HG03439 (cell line): ENCODE data around the gene MDH2.
"Not testable (repeated sequence)": the region's sequence is repeated elsewhere in the genome, so short reads cannot be mapped to it uniquely, and the experiment has no call there.

Experiments
- ATAC-seq: cut with Tn5 transposase; IDR thresholded peaks from one replicate; pipeline ENCODE4 v1.9.1; 2021; ENCODE audit warnings: mild to moderate bottlenecking, moderate library complexity; ENCODE audit not compliant: unreplicated experiment

Gene MDH2

DNA sequence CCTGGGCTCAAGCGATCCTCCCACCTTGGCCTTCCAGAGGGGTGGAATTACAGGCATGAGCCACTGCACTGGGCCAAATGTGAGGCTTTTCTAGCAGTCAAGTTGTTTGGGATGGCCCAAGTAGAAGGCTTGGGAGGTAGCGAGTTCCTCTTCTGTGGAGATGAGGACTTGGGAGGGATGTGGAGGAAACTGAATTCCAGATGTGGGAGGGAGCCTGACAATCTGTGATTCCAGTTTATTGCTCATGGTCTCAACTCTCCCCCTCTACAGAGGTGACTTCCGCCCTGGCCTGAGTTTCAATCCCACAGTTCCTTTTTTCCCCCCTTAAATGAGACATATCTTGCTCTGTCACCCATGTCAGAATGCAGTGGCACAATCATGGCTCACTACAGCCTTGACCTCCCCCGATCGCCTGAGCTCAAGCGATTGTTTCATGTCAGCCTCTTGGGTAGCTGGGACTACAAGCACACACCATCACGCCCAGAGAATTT is 3.5 kb upstream of the MDH2 start:
- no peak for ATAC-seq

DNA sequence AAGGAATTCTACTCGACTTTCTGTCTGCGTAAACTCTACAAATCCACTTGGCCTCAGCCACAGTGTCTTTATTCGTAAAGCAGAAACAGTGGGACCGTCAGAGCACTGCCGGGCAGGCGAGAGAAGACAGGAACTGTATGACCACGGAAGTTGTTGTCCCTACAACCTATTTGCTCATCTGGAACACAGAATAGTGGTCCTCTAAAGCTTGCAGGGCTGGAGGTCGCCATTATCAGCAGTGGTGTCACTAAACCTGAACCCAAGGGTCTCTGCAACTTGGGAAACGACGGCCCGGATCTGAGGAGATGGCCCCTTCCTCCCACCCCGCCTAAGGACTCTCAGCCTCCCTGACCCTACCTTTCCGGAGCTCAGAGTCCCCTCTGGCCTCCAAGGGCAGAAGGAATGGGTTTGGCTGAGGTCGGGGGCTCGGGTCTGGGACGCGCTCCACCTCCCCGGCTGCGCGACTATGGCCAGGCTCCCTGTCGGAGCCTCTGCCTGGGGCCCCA is 548 bp upstream of the MDH2 start:
- peak; percentile 10 for ATAC-seq

DNA sequence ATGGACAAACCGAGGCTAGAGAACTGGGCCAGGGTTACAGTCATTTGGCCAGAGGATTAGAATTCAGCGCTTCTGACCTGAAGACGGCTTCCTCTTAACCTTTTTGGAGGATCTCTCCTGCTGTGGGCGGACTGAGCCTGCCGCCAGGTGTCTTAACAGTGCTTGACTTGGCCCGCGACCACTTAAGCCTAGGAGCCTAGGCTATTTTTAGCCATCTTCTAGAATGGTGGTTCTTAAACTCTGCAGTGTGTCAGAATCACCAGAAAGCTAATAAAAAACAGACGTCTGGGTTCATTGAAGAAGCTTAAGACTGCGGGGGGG is 722 bp downstream of the MDH2 start:
- ATAC-seq: no peak

DNA sequence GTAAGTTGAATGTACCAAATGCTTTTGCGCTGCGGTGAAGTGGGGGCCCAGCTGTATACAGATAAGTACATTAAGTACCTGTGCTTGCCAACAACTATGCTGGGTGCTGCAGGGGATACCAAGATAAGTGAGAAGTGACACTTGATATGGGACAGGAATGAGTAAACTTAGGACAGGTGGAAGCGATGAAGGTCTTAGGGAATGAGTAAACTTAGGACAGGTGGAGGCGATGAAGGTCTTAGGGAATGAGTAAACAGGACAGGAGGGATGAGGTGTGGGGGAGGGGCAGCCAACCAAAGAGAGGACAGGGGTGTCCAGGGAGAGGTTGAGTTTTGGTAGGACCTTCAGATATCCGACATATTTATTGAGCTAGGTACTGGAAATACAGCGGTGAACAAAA is 1.4 kb downstream of the MDH2 start:
- no peak for ATAC-seq

DNA sequence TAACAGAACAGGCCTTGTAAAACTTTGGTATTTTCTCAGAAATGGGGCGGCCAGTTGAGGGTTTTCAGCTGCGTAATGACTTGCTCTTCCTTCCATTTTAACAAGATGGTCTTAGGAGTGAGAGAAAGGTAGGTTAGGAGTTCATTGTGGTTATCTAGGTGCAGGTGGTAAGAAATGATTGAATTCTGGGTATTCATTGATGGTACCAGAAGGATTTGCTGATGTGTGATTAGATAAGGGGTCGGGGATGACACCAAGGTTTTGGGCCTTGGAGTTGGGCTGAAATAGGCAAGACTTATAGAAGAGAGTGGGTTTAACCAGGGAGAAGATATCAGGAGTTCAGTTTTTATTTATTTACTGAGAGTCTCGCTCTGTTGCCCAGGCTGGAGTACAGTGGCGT is 2.6 kb downstream of the MDH2 start:
- no peak for ATAC-seq

DNA sequence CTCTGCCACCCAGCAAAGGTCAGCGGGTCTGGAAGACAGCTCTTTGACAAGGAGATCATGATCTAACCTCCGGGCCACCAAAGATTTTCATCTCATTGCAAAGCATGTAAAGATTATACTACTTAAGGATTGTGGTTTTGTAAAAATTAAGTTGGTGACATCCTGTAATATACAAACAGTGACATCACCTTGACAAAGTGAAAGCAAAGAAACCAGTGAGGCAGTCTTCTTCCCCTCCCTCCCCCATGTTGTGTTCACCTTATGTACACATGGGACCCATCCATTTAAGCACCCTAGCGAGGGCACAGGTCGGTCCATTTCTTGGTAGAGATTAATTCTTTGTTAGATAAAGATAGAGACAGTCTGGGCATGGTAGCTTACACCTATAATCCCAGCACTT is 3.9 kb downstream of the MDH2 start:
- no peak for ATAC-seq

DNA sequence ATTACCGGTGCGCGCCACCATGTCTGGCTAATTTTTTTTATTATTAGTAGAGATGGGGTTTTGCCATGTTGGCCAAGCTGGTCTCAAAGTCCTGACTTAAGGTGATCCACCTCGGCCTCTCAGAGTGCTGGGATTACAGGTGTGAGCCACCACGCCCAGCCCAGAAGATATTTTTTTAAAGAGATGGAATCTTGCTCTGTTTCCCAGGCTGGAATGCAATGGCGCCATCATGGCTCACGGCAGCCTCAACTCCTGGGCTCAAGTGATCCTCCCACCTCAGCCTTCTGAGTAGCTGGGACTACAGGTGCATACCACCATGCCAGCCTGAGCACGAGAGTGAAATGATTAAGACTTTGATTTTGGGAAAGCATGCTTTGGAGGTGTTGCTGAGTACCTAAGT is 4.8 kb downstream of the MDH2 start:
- ATAC-seq: not testable (repeated sequence)

DNA sequence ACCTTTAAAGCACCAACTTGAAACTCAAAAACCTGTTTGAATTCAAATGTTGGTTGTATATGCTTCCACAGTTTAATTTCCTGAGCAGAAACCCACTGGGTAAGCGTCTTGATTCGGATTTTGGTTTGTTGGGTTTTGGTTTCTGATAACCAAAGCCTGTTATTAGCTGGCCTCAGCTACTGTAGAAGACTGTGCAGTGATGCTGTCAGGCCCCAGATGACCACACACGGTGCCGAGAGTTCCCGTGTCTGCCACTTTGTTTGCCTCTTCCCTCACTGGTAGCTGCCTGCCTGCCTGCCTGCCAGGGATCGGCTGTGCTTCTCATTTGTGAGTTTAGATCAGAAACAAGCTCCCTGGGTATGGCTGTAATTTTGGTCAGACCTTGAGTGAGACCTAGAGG is 5.6 kb downstream of the MDH2 start:
- ATAC-seq: no peak

DNA sequence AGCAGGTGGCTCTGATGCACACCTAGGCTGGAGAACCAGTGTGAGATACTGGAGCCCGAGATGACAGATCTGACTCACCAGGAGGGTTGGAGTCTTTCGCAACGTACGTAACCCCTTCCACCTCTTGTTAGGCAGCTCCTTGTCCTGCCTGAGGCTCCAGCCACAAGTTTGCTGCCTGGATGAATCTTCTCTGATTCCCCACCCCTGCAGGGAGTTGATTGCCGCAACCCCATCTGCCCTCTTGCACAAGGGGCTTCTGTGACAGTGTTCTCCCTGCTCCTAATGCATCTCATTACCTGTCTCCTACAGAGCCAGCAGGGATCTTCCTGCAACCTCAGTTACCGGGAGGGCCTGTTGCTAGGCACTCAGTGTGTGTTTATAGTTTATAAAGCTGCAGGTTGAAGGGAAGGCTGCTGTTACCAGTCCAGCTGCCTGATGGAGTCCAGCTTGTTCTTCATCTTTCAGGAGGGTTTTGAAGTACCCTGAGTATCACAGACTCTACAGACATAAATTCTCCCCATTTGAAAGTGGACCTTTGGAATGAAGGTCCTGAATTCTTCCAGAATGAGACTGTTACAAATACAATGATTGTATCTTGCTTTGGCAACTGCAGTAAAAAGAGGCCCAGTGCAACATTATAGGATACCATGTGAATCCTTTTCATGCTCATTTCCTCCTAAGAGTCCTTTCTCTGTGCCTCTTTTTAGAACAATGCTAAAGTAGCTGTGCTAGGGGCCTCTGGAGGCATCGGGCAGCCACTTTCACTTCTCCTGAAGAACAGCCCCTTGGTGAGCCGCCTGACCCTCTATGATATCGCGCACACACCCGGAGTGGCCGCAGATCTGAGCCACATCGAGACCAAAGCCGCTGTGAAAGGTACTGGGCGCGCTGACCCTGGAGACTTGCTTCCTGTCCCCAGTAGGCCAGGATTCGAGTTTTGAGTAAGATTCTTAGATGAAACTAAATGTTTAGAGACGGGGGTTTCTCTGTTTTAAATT is 6.5 kb downstream of the MDH2 start:
- no peak for ATAC-seq

DNA sequence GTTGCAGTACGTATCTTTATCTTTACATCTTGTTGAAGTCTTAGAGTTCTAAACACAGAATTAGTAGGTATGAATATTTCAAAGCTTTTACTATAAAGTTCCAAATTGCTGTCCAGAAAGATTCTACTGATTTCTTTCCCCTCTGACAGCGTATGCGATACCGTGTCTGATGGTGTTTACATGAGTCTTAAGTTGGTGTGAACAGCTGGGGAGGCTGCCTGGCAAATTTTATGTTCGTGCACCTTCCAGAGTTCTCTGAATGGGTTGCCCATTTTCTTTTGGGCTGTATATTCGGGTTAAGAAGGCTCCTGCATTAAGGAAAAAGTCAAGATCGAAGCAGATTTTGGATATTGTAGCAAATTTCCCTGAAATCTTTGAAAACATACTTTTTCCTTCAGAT is 8.3 kb downstream of the MDH2 start:
- ATAC-seq: no peak

DNA sequence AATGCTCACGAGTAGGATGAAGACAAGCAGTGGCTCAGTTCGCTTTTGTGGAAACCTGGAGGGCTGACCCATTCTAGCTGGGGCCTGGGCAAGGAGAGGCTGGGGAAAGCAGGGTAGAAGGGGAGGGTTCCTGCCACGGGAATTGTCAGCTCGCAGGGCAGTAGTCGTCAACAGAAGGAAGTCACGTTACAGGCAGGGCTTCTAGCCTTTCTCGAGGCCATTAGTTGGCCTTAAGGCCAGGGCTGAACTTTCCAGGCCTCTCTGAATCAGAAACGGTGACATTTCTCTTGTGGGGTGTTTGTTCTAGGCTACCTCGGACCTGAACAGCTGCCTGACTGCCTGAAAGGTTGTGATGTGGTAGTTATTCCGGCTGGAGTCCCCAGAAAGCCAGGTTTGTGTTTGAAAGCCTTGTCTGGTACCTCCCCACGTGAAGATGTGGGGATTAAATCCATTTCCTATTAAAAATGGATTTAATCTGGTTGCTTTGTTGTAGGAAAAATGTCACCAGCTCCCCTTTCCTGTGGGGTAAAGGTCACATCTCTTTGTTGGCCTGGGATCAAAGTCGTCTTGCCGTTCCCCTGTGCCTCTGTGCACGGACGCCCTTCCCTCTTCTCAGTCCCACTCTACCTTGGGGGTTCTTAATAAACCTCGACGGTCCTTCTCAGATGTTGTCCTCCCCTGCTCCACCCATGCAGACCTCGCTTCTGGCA is 9.4 kb downstream of the MDH2 start:
- no peak for ATAC-seq

DNA sequence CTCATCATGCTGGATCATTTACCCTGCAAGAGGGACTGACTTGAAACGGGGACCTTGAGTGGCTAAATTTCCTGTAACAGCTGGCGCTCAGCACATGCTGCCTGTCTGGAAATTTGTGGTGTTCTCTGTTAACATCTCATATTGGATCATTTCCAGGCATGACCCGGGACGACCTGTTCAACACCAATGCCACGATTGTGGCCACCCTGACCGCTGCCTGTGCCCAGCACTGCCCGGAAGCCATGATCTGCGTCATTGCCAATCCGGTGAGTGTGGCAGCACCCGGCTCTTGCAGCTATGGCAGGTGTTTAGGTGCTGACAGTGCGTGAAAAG is 9.9 kb downstream of the MDH2 start:
- no peak for ATAC-seq

DNA sequence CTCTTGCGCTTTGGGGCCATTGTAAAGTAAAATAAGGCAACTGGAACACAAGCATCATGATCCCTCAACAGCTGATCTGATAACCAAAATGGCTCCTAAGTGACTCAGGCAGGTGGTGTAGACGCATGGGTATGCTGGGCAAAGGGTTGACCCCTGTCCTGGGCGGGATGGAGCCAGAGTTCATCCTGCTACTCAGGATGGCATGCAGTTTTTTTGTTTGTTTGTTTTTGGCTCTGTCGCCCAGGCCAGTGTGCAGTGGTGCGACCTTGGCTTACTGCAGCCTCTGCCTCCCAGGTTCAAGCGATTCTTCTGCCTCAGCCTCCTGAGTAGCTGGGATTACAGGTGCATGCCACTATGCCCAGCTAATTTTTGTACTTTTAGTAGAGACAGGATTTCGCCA is 10.8 kb downstream of the MDH2 start:
- not testable (repeated sequence) for ATAC-seq

DNA sequence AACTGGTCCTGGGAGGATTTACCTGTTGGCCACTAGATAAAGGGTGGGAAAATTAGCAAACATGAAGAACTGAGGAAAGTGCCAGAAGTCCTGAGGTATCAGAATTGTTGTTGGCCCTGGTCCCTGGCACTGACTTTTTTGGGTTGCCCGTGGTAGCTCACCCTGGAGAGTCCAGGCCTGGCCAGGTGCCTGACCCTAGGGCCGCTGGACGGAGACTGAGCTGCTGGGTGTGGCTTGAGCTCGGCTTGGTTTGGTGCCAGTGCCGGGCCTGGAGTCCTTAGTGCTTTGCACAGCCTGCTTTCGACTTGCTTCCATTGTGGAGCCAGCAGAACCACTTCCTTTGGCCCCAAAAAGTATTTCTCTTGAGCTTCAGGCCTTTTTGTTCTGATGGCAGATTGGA is 12.9 kb downstream of the MDH2 start:
- ATAC-seq: no peak

DNA sequence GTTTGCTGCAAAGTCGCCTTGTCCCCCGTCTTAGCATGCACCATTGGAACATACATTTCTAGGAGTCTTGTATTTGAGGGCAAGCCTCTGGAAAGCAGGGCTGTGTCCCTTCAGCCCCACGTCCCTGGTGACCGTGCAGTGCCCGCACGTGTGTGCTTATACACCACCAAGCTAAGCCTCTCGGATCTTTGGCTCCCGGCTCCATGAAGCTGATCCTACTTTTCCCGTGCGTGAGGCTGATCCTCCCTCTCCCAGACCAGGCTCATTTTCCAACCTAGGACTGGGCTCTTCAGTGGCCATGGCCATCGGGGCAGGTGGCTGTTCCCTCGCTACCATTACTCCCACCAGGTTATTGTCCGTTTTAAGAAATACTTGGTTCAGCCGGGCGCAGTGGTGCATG is 14.3 kb downstream of the MDH2 start:
- ATAC-seq: no peak

DNA sequence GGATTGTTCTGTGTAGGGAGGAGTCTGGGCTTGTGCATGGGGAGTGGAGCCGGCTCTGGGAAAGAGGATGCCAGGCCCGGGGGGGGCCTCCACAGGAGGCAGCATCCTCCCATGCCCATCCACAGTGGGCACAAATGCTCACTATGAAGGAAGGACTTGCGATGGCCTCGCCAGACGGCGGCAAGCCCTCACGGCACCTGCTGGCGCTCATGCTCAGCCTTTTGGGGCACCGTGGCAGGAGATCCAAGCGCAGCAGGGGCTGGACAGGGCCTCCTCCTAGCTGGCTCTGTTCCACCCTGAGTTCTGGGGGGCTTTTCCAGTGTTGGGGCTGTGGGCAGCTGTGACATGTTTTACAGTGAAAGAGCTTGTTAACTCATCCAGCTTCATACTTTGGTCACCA is 15.2 kb downstream of the MDH2 start:
- no peak for ATAC-seq

DNA sequence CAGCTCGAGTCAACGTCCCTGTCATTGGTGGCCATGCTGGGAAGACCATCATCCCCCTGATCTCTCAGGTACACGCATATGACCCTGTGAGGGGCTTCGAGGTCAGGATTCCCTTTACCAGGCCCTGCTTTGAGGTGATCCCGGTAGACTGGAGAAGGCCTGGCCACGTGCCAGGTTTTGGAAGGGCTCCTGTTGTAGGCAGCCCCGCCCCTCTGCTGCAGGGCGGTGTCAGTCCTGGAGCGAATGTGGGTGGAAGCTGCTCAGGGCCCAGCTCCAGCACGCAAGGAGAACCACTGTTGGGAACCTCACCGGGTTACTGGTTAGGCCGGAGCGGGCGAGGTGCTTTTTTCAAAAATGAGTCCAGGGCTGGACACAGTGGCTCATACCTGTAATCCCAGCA is 15.6 kb downstream of the MDH2 start:
- ATAC-seq: no peak

DNA sequence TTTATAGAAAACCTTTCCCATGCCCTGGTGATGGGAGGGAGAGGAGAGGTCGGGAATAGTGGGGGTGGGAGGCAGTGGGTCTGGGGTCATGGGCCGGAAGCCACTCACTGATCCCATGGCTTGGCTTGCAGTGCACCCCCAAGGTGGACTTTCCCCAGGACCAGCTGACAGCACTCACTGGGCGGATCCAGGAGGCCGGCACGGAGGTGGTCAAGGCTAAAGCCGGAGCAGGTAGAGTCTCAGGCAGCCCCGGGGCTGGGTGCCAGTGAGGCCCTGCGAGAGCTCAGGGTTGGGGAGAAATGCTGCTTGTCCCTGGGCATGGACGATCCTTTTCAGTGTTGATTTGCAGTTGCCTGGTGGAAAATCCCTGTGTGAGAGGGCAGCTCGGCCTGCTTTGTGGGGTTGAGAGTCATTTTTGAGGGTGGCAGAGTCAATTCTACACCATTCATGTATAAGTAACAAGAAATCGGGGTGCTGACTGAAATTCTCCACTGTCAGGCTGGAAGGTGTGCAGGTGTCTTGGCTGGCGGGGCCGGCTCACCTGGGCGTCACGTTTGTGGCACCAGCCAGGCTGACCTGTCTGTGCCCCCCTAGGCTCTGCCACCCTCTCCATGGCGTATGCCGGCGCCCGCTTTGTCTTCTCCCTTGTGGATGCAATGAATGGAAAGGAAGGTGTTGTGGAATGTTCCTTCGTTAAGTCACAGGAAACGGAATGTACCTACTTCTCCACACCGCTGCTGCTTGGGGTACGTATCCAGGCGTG is 16.5 kb downstream of the MDH2 start:
- no peak for ATAC-seq

DNA sequence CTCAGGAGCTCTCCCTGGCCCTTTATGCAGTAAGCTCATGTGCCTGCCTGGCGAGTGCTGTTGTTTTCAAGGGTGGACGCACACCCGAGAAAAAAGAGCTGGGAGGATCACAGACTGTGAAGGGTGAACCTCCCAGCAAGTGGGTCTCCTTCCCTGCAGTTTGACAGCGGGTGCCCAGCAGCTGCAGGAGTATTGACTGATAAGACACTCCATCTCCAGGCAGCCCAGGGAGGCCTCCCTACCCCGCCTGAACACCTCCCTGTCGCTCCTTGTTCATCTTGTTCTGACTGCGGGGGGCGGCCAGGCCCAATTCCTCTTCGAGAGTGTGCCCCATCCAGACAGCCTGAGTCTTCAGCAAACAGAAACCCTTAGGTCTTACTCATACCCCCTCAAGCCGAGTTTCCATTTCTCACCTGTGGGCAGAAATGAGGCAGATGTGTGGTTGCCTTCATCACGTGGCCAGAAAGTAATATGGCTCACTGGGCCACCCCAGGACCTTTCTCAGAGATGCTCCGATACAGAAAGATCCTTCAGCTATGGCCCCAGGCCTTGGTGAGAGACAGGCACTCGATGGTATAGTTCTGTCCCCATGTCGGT is 17.2 kb downstream of the MDH2 start:
- no peak for ATAC-seq

DNA sequence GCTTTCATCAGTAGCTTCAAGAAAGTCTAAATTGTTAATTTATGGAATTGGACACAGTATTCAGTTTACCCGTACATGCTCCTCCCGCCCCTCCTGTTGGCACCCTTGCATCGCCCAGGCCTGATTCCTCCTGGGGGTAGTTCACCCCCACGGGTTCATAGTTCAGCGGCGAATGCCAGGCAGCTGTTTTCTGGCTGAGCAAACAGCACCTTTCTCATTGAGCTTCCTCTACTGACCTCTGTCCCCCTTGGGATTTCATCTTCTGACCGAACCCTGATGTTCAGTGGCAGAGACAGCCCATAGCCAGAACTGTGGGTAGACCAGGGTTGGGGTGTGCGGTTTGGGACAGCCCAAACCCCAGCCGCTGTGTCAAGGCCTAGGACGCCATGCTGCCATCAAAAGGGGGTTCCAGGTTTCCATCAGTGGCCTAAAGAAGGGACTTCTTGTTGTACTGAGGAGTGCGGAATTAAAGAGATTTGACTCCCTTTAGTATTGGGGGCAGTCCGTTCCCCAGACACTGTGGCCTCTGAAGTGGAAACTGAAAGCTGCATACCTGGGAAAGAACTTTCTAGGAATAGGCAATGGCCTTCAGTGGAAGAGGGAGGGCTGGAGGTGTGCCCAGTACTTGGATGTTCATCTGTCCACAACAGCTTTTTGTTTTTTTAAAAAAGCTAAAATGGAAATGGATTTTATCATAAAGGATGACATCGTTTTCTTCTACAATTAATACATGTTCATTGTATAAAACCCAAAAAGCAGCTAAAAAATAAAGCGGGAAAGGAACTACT is 19.0 kb downstream of the MDH2 start:
- no peak for ATAC-seq
